Colon (tissue), 2 donors: ENCODE results near the gene KRTCAP2.
"Not testable (repeated sequence)": the region's sequence is repeated elsewhere in the genome, so short reads cannot be mapped to it uniquely, and the experiment has no call there.

Experiments
- FAIRE-seq: peaks from 2 replicates; lab custom pipeline; 2012; peaks lifted over from hg19 to GRCh38; lab: Jason Lieb, UNC
- donor health status: control.
- donor health status: control.

Gene KRTCAP2

GRCh38 chr1:155168105-155168445, 5.0 kb downstream of the KRTCAP2 start:
- not testable (repeated sequence) for FAIRE-seq

- no peak for FAIRE-seq
Measured at GRCh38 chr1:155167166-155168104, 5.7 kb downstream of the KRTCAP2 start.

GRCh38 chr1:155166471-155167165, 6.5 kb downstream of the KRTCAP2 start:
- no peak for FAIRE-seq

GRCh38 chr1:155166051-155166470, 7.0 kb downstream of the KRTCAP2 start:
- FAIRE-seq: no peak

- not testable (repeated sequence) for FAIRE-seq
Measured at GRCh38 chr1:155164625-155165024, 8.5 kb downstream of the KRTCAP2 start.

- not testable (repeated sequence) for FAIRE-seq
Measured at GRCh38 chr1:155163785-155164184, 9.3 kb downstream of the KRTCAP2 start.

GRCh38 chr1:155162631-155163030, 10.5 kb downstream of the KRTCAP2 start:
- not testable (repeated sequence) for FAIRE-seq

- no peak for FAIRE-seq
Measured at GRCh38 chr1:155160128-155160527, 13.0 kb downstream of the KRTCAP2 start.

GRCh38 chr1:155158991-155159390, 14.1 kb downstream of the KRTCAP2 start:
- FAIRE-seq: no peak

- not testable (repeated sequence) for FAIRE-seq
Measured at GRCh38 chr1:155155996-155156643, 17.0 kb downstream of the KRTCAP2 start.

GRCh38 chr1:155145491-155145890, 27.6 kb downstream of the KRTCAP2 start:
- no peak for FAIRE-seq

GRCh38 chr1:155141749-155142148, 31.4 kb downstream of the KRTCAP2 start:
- no peak for FAIRE-seq

- FAIRE-seq: no peak
Measured at GRCh38 chr1:155140630-155140953, 32.5 kb downstream of the KRTCAP2 start.

- no peak for FAIRE-seq
Measured at GRCh38 chr1:155139895-155140629, 33.0 kb downstream of the KRTCAP2 start, which contains the start of gene DPM3. TSS of gene DPM3 (minus strand) at chr1:155140531. CDS start at chr1:155140240, 291 bp downstream.

GRCh38 chr1:155137154-155137949, 35.8 kb downstream of the KRTCAP2 start:
- no peak for FAIRE-seq

GRCh38 chr1:155136748-155137147, 36.4 kb downstream of the KRTCAP2 start:
- no peak for FAIRE-seq

GRCh38 chr1:155135415-155136028, 37.6 kb downstream of the KRTCAP2 start, which contains the start of gene SLC50A1:
TSS of gene SLC50A1 (plus strand) at chr1:155135852. CDS start at chr1:155135912, 60 bp downstream.
- no peak for FAIRE-seq

GRCh38 chr1:155134880-155135414, 38.2 kb downstream of the KRTCAP2 start:
- FAIRE-seq: no peak

GRCh38 chr1:155134322-155134721, 38.8 kb downstream of the KRTCAP2 start:
- FAIRE-seq: no peak

- FAIRE-seq: no peak
Measured at GRCh38 chr1:155133799-155134281, 39.3 kb downstream of the KRTCAP2 start.
